Activated CD4-positive, alpha-beta T cell treated with anti-CD3 and anti-CD28 coated beads, Interleukin-2, amount 50 U/mL, for 16 hours (primary cell): ENCODE measurements around the gene CHDH.

Experiments used
- DNase-seq: peaks from one replicate; pipeline ENCODE4 v3.0.0-alpha.2; 2020

CHDH gene

GRCh38 chr3:53787016-53787415 lies 59.2 kb downstream of the CHDH start:
- no peak for DNase-seq

GRCh38 chr3:53780806-53781205 lies 65.4 kb downstream of the CHDH start:
- no peak for DNase-seq

- no peak for DNase-seq
Measured at GRCh38 chr3:53780171-53780570, 66.0 kb downstream of the CHDH start.

- no peak for DNase-seq
Measured at GRCh38 chr3:53778153-53778552, 68.1 kb downstream of the CHDH start.

GRCh38 chr3:53777468-53777867 lies 68.8 kb downstream of the CHDH start:
- no peak for DNase-seq

- no peak for DNase-seq
Measured at GRCh38 chr3:53776494-53777101, 69.6 kb downstream of the CHDH start.

- no peak for DNase-seq
Measured at GRCh38 chr3:53775834-53776251, 70.4 kb downstream of the CHDH start.

GRCh38 chr3:53775018-53775417 lies 71.2 kb downstream of the CHDH start:
- DNase-seq = no peak

- DNase-seq = no peak
Measured at GRCh38 chr3:53774414-53774813, 71.8 kb downstream of the CHDH start.

- peak; percentile 45 for DNase-seq
Measured at GRCh38 chr3:53773611-53774368, 72.4 kb downstream of the CHDH start.

- DNase-seq = no peak
Measured at GRCh38 chr3:53773021-53773436, 73.2 kb downstream of the CHDH start.

GRCh38 chr3:53772562-53772961 lies 73.7 kb downstream of the CHDH start:
- DNase-seq = no peak

GRCh38 chr3:53768478-53769459 lies 77.5 kb downstream of the CHDH start:
- DNase-seq = no peak

GRCh38 chr3:53766706-53767105 lies 79.5 kb downstream of the CHDH start:
- no peak for DNase-seq

- DNase-seq = no peak
Measured at GRCh38 chr3:53765753-53766152, 80.5 kb downstream of the CHDH start.

GRCh38 chr3:53764026-53764775 lies 82.0 kb downstream of the CHDH start:
- no peak for DNase-seq

GRCh38 chr3:53763353-53763752 lies 82.9 kb downstream of the CHDH start:
- no peak for DNase-seq
